NB4 (cell line): ENCODE data around the gene PAF1.

ENCODE experiments used
- DNase-seq: peaks from one replicate; pipeline ENCODE4 v3.0.0; 2010; ENCODE audit warnings: low read depth
- H3K4me3 ChIP-seq: one replicate; pipeline ENCODE4 v1.5.1; 2011; ENCODE audit warnings: mild to moderate bottlenecking, low read depth, low read length, moderate library complexity
- MYC ChIP-seq: IDR thresholded peaks from 2 replicates; pipeline ENCODE4 v1.6.1; 2011; ENCODE audit warnings: low read depth, low read length
- POLR2A ChIP-seq: IDR thresholded peaks from 2 replicates; pipeline ENCODE4 v1.6.1; 2011; ENCODE audit warnings: mild to moderate bottlenecking; ENCODE audit not compliant: insufficient read length; ENCODE audit errors: extremely low read depth
- TF ChIP-seq, protein P1 (sequence below): IDR thresholded peaks from one replicate; pipeline ENCODE4 v1.5.1; 2012; ENCODE audit warnings: low read depth, low read length
- TF ChIP-seq, protein P2 (sequence below): IDR thresholded peaks from 2 replicates; pipeline ENCODE4 v1.6.1; 2011; ENCODE audit warnings: low read depth, low read length

Gene PAF1

DNA sequence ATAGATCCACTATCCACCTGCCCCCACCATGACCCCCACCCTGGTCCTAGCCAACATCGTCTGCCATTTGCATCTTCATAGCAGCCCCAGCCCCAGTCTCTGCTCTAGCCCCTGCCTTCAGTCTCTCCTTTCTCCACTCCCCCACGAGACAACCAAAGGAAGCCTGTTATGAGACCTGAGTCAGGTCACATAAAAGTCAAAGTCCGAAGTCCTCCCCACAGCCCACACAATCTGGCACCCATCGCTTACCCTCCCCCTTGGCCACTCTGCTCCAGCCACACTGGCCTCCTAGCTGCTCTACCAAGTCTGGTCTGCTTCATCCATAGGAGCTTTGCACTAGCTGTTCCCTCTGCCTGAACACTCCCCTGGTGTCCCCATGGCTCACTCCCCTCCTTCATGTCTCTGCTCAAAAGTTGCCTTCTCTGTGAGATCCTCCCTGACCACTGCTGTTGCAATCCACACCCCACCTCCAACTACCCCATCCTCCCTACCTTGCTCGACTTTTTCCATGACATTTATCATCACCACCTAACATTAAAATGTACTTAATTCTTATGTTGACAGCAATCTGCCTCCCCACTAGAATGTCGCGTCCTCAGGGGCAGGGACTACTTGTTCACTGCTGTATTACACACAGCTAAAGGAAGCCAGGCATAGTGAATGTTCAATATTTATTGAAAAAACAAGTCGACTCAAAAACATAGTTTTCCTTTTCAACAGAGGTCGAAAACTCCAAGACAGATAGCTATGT, 20.4 kb upstream of the PAF1 start:
- DNase-seq: peak; percentile 60
- peak overlapping the region; percentile 8 for H3K4me3 ChIP-seq
- TF ChIP-seq MYC: no peak
- TF ChIP-seq, protein P1, sequence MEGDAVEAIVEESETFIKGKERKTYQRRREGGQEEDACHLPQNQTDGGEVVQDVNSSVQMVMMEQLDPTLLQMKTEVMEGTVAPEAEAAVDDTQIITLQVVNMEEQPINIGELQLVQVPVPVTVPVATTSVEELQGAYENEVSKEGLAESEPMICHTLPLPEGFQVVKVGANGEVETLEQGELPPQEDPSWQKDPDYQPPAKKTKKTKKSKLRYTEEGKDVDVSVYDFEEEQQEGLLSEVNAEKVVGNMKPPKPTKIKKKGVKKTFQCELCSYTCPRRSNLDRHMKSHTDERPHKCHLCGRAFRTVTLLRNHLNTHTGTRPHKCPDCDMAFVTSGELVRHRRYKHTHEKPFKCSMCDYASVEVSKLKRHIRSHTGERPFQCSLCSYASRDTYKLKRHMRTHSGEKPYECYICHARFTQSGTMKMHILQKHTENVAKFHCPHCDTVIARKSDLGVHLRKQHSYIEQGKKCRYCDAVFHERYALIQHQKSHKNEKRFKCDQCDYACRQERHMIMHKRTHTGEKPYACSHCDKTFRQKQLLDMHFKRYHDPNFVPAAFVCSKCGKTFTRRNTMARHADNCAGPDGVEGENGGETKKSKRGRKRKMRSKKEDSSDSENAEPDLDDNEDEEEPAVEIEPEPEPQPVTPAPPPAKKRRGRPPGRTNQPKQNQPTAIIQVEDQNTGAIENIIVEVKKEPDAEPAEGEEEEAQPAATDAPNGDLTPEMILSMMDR: no peak
- TF ChIP-seq POLR2A: no peak
- TF ChIP-seq, protein P2, sequence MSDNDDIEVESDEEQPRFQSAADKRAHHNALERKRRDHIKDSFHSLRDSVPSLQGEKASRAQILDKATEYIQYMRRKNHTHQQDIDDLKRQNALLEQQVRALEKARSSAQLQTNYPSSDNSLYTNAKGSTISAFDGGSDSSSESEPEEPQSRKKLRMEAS: no peak

GRCh38 chr19:39410831-39411080, 19.9 kb upstream of the PAF1 start:
- TF ChIP-seq, protein P2: no peak
- TF ChIP-seq, protein P1: no peak
- no peak for TF ChIP-seq MYC
- TF ChIP-seq POLR2A: no peak
- H3K4me3 ChIP-seq: peak overlapping the region; percentile 11
- no peak for DNase-seq

- DNase-seq: peak; percentile 80
- peak overlapping the region; percentile 59 for H3K4me3 ChIP-seq
- TF ChIP-seq POLR2A (no peak), MYC (no peak)
- TF ChIP-seq, protein P1: no peak
- TF ChIP-seq, protein P2: no peak
Measured at GRCh38 chr19:39410017-39410830, 19.3 kb upstream of the PAF1 start.

DNA sequence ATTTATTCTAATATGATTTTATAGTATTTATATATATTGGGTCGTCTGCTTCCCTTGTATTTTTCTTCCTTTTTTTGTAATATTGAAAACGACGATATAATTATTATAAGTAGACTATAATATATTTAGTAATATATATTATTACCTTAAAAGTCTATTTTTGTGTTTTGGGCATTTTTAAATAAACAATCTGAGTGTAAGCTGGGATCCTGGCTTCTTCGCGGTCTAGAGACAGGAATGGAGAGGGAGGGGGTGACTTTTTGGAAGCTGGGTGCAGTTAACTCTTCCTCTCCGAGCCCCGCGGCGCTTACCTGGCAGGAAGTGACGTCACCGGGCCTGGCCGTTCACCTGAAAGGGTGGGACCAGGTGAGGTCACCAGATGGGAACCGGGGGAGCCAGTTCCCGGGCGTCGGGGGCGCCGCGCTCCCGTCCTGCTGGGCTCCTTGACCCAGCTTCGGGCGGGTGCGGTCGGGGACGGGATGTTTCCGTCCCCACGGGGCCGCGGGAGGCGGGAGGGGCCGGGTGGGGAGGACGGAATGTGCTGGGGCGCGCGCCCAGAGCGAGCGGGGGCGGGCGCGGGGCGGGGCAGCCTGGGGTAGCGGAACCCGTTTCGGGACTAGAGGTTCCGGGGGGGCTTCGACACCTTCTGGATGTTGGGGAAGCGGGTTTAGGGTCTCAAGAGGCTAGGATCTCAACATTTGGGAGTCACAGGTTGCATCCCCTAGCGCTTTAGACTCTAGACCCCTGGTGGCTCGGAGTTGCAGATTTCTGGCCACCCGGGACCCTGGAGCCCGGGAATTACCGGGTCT, 18.5 kb upstream of the PAF1 start:
- peak; percentile 72 for DNase-seq
- H3K4me3 ChIP-seq: peak overlapping the region; percentile 59
- TF ChIP-seq POLR2A (no peak), MYC (no peak)
- TF ChIP-seq, protein P2: no peak
- TF ChIP-seq, protein P1: no peak

DNA sequence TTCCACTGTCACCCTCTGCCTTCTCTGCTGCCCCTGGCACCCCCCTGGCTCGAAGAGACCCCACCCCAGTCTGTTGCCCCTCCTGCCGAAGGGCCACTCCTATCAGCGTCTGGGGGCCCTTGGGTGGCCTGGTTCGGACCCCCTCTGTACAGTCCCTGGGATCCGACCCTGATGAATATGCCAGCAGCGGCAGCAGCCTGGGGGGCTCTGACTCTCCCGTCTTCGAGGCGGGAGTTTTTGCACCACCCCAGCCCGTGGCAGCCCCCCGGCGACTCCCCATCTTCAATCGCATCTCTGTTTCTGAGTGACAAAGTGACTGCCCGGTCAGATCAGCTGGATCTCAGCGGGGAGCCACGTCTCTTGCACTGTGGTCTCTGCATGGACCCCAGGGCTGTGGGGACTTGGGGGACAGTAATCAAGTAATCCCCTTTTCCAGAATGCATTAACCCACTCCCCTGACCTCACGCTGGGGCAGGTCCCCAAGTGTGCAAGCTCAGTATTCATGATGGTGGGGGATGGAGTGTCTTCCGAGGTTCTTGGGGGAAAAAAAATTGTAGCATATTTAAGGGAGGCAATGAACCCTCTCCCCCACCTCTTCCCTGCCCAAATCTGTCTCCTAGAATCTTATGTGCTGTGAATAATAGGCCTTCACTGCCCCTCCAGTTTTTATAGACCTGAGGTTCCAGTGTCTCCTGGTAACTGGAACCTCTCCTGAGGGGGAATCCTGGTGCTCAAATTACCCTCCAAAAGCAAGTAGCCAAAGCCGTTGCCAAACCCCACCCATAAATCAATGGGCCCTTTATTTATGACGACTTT, 17.7 kb upstream of the PAF1 start:
- TF ChIP-seq, protein P2: no peak
- TF ChIP-seq, protein P1: no peak
- TF ChIP-seq MYC (no peak), POLR2A (no peak)
- no peak for DNase-seq
- peak overlapping the region; percentile 53 for H3K4me3 ChIP-seq
